Bone marrow (tissue), 2 donors: ENCODE data around the gene HMG20A.

Experiments
- DNase-seq, 2 donors: peaks; one replicate each; lab custom pipeline; 2025; lab: John Stamatoyannopoulos, UW

The HMG20A gene

DNA sequence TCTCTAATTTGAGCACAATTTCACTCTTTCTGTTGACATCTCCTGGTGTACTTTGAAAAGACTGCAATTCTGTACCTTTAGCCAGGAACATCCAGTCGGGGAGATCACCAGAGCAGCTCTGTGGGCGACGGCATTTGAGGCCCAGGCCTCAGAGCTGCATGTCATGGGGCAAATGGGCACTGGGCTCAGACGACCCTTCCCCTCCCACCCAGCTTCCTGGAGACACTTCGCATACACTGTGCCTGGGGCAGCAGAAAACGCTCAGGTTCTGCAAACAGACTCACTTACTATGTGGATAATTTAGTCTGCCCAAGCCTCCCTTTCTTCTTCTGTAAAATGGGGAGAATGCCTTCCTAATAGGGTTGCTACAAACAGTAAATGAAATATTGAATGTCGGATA lies 96.9 kb downstream of the HMG20A start:
- no peak for DNase-seq

DNA sequence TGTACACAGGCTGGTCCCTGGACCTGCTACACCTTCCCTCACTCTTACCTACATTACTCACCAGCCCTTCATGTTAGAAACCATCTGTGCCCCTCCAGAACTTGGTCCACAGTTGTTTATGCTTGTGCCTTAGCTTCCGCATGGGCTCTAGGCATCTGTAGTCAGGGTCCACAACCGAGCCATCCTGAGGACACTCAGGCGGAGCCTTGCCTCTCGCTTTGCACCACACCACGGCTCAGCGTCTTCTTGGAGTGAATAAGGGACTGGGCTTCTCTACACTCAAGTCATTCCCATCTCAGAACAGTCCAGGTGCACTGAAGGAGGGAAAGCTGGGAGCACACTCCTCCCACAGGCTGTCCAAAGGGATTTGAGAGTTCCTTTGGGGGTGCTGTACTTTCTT lies 97.8 kb downstream of the HMG20A start:
- DNase-seq, result no peak

DNA sequence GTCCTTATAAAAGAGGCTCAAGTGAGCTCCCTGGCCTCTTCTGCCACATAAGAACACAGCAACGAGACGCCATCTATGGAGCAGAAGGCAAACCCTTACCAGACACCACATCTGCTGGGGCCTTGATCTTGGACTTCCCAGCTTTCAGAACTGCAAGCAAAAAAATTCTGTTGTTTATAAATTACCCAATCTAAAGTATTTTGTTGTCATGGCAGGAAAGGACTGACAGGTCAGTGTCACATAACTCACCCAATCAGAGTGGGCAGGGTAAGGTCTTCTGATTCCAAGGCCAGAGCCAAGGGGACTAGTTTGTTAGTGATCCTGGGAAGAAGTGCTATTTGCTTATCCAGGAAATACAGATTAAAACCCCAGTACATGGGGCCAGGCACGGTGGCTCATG lies 98.9 kb downstream of the HMG20A start:
- DNase-seq, result no peak

DNA sequence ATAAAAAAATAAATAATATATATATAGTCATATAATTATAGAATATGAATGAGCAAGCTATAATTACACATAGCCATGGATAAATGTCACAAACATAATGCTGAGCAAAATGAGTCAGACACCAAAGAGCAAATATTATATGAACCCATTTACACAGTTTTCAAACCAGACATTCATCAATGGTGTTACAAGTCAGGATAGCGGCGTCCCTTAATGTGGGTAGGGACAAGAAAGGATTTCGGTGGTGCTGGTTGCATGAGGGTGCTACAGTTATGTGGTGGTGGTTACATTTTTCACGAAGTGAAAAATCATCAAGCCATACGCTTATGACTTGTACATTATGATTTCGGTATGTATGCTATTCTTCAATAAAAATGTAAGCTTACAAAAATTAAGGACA lies 100.5 kb downstream of the HMG20A start:
- no peak for DNase-seq

DNA sequence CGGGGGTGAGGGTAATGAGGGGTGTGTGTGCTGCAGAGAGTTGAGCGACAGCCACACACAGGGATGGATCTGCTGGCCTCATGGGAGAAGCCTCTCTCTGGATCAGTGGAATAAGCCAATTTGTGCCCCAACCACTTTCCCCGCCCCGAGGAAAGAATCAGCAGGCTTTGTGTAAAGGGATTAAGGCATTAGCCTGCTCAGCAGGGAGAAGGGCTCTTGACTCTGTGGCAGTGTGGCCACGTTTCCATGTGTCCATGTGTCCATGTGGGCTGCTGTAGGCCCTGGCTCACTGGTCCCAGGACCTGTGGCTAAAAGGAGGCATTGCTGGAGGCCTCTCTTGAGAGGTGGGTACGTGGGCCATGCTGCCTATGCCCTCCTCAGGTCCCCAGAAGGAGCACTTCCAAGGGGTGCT lies 104.7 kb downstream of the HMG20A start:
- DNase-seq, result no peak

DNA sequence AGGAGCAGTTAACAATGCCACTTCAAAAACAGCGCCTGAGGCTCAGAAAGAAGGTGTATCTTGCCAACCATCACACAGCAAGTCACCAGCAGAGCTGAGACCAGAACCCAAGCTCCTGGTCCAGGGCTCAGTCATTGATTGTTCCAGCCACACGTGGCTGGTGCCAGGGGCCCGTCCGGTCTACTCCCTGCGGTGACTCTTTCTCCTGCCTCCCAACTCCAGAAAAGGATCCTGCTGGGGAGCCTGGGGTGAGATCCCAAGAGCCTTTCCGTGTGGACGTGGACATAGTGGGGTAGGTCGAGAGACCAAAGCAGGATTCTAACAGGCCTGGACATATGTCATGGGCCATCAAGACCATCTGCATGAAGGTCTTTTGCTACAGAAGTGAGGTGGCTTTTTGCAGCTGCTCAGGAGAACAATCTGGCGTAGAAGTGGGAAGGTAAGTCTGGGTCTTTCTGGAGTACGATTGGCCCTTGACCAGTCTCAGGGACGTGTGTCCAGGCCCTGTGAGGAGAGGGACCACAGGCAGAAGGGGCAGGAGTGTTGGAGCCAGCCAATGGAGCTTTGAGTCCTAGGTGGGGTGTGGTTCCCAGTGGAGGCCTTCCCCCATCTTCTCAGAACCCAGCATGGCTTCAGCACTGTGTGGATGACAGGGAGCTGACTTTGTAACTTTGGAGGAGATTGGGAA lies 105.4 kb downstream of the HMG20A start:
- DNase-seq, result no peak

DNA sequence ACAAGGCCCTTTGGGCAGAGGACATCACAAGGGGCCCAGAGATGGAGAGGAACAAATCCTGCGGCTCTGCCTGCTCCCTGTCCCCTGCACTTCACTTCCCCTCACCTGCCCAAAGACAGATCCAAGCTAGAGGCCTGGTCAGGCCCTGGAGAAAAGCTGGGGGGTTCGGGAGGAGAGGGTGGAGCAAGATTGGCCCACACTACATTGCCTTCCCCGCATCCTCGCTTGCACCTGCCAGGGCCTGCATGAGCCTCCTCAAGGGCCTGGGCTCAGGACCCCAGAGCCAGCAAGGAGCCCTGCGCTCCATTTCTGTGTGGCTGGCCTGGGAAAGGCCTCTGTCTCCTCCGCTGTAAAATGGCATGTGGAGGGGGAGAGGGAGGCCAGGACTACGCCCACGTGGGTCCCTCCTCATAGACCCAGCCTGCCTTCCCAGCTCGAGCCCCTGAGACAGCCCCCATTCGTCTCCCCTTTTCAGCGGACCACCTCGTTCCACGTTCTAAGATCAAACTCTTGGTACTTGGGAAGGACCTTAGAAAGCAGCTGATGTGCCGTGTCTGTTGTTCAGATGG lies 106.0 kb downstream of the HMG20A start:
- no peak for DNase-seq

DNA sequence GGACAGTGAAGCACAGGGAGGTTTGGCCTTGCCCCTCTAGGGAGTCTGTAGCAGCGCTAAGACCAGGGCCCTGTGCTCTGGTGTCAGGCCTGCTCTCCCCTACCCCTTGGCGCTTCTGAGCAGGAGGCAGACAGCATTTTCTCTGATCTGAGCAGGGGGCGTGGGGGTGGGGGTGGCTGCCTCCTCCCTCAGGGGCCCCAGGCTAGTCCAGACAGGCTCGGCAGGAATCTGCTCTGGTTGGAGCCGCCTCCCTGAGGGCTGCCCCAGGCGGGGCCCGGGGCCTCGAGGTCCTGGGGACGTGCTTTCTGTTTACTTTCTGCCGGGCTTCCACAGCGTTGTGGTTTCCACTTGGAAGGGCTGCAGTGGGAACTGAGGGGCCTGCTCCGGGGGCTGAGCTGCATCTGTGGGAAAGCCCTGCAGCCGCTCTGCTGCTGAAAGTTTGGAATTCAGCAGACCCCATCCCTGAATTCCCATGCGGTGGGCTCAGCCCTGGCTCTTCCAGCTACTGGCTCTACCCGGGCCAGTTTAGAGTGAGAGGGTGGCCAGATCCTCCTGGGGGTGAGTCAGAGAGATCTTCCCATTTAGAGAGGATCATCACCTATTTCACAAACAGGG lies 106.6 kb downstream of the HMG20A start:
- no peak for DNase-seq

DNA sequence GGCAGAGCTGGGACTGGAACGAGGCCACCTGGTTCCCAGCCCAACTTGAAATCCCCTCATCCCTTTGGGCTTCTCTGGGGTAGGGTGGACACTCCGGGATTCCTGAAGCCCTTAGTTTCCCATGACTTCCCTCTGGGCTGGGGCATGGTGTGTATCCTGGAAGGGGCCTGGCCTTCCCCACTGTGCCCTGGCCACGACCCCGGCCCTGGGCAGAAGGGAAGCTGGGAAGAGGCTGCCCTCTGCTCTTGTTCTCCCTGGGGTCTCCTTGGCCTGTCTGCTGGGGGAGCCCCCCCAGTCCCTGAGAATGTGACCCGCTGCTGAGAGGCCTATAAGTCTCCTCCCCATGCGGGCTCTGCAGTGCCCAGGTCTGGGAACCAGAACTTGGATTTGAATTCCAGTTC lies 107.1 kb downstream of the HMG20A start:
- DNase-seq, result no peak

DNA sequence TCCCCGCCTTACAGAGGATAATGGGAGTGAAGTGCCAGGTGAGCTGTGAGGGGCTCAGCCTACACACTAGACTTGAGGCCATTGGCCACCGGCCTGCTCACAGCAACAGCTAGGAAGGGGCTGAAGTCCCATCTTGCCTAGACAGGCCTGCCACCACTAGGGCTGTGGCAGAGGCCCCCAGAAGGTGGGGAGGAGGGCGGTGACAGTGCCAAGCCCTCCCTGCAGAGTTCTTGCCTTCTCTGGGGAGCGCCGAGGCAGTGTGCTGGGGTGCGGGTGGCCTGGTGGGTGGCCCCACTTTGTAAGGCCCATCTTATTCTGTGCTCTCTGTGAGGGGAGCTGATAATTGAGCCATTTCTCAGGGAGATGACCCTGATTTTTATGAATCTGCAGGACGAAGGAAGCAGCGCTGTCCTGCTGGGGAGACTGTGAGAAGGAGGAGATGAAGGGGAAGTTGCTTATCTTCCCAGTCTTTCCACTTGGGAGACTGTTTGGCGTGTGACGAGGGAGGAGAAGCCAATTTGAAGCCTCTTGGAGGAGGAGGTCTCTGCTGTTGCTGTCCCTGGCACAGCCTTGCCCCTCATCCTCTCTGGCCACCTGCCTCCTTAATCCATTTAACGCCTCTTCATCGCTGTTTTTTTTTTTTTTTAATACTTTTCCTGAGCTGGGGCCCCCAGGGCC lies 107.7 kb downstream of the HMG20A start:
- DNase-seq, result no peak

DNA sequence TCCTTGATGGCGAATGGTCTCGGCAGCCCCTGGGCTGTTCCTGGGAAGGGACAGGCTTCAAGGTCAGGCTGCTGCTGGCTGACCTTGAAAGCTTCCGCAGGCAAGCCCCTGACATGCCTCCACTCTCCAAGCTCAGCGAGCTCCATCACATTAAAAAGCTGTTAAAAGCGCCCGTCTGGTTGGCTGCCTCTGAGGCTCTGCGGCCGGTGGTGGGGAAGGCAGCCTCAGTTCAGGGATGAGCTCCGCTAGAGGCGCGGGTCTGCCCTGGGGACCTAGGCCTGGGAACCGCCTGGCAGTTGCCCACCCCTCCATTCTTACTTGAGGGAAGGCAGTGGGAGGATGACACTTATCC lies 108.3 kb downstream of the HMG20A start:
- no peak for DNase-seq

DNA sequence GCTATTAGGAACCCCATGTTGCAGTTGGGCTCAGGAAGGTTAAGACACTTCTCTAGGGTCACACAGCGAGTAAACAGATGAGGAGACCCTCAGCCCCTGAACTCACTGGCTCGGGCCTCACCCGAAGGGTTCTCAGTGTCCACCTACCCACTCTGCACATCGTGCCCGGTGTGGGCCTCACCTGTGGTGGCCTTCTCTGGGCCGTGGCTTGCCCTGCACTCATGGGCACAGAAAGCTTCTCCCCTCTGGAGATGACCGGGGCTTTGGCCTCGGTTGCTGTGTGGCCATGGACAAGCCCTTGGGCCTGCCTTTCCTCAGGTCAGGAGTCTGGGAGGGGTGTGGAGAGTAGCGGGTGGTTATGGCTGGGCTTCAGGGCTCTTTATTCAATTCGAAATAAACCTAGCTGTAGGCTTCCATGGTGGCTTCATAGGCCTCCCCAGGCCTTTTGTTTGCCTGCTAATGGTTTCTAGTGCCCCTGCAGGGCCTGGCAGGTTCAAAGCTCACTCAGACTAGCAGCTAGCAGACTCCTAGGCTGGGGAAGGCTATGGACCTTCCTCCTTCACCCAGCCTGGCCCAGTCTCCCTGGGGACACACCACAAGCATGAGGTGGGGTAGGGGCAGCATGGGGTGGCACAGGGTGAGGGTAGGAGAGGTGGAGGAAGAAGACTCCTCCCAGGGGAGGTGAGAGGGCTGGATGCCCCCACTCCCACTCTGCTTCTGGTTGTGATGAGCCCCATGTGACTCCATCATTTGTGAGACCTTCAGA lies 108.9 kb downstream of the HMG20A start:
- no peak for DNase-seq

DNA sequence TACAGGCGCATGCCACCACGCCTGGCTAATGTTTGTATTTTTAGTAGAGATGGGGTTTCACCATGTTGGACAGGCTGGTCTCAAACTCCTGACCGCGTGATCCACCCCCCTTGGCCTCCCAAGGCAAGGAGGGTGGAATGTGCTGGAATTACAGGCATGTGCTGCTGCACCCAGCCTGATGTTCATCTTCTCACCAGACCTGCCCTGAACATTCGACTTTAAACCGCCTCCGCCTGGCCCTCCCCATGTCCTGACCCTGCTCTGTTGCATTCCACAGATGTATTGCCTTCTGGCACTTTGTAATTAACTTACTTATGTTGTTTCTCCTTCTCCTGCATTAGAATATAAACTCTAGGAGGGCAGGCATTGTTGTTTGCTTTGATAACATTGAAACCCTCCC lies 109.9 kb downstream of the HMG20A start:
- DNase-seq, result no peak

DNA sequence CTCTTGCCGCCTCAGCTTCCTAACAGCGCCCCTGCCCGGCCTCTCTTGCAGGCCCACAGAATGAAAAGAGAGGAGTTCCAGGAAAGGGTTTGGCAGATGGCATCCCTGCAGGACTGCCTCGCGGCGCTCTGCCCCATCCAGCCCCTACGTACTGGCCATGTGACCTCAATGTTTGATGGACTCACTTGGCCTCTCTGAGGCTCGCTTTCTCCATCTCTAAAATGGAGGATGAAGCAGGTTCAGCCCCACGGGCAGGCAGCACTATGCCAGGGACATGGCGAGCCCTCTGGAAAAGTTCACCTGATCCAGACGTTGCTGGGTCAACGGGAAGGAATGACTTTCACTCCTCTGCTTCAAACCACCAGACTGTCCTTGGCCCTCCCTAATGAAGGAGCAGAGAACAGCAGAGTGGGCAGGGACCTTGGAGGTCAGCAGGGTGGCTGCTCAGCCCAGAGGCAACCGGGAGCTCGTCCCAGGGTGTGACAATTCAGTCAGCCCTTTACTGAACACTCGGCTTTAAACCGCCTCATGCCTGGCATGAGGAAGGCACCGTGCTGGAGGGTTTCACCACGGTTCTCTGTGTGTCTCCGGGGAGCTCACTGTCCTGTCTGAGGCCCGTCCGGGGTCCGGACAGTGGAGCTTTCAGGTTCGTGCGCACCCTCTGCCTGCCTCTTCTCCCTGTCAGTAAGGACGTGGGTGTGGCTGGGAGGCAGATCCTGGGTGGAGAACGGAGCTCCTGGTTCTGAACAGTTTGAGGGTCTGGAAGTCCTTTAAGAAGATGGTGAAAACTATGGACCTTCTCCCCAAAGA lies 110.7 kb downstream of the HMG20A start:
- no peak for DNase-seq

DNA sequence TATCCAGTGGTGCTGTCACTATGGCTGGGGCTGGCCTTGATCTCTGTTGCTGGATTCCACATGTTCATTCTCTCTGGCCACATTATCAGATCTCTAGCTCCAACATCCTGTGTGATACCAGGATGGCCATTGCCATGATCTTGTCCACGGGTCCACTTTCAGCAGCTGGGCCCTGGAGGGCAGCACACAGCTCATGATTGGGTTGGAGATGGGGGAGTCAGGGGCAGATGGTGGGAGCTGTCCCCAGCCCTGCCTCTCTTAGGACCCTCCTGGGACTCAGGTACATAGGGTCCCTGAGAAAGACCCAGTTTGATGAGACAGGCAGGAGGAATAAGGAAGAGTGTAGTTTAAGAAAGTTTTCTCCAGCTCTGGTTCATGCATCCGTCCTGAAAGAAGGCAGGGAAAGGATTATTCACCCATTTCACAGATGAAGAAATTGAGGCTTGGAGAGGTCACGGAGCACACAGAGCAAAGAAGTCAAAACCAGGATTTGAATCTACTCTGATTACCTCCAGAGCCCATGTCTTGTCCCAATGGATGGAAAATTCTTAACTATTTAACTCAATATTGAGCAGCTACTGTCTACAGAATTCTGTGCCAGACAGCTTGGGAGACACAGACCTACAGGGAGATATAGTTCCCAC lies 111.5 kb downstream of the HMG20A start:
- DNase-seq, result no peak

DNA sequence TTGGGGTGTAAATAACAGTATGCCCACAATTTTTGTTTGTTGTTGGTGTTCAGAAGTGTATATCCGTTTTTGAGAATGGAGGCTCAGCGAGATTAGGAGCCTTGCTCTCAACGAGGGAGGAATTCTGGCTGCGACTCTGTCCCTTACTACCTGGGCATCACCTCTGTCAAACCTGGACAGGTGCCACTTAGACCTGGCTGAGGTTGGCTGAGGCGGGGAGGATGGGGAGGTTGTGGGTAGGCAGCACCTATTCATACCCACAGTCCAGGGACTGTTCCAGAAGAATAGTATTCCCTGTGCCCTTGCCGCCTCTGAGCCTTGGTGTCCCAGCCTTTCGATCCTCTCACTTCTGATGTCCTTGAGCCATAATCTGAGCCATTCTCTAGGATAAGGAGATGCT lies 112.2 kb downstream of the HMG20A start:
- no peak for DNase-seq

DNA sequence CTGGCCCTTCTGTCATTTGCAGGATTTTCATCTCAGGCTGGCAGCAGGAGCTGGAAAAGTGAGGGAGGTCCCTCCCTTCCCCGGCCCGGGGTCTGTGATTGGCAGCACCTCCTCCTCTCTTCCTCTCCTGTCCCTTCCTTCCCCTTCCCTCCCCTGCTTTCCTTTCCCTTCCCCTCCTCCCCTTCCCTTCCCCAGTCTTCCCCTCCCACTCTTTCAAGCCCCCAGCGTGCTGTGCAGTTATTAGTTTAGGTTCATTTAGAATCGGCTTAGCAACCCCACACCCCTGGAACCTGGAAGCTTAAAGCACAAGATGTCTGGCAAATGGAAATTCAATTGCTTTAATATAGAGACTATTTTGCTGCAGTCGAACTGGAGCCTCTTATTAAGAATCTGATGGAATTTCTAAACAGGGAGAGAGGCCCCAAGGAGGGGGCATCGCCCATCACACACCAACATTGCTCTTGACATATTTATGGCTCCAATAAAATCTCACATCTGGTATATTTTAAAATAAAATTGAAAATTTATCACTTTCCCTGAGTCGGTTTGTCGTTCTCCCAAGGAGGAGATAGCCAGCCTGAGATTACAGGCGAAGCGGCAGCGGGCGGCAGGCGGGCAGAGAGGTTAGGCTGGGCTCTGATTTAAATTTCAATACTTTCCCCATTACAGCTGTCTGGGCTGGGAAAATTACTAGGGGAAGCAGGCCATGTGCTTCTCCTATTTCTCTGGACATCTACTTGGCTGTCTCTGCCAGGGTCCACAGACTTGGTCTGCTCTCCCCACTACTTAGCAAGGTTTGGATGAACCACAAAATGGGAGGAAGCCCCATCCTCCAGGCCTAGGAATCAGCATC lies 113.1 kb downstream of the HMG20A start:
- DNase-seq, result no peak
